ENCODE data around the gene PARD6G.
A peak's percentile ranks its signal among the peaks of the same experiment; 100 is the strongest.

PARD6G gene

DNA sequence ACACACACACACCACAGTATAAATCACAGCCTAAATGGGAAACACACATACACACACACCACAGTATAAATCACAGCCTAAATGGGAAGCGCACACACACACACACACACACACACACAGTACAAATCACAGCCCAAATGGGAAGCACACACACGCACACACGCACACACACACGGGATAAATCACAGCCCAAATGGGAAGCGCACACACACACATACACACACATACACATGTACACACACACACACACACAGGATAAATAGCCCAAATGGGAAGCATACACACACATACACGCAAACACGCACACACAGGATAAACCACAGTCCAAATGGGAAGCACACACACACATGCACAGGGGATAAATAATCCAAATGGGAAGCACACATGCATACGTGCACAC, 70.2 kb downstream of the PARD6G start:
- no peak overlapping the region for H3K4ac ChIP-seq (ENCODE audit: low read depth, low read length)
- H3K4me2 ChIP-seq (ENCODE audit: low read length): no peak overlapping the region
- H2BK15ac ChIP-seq (replicated peaks; ENCODE audit: low read depth): no peak overlapping the region
- H2AK5ac ChIP-seq (ENCODE audit: low read length): no peak overlapping the region
- H3K18ac ChIP-seq (ENCODE audit: low read length): no peak overlapping the region
- WGBS (ENCODE audit: extremely low coverage, insufficient coverage, low lambda C conversion rate): no CpG with 5 or more reads among the region's 8 CpGs
- DNase-seq: no peak
- no peaks in the 10 kb centered on the region for H3K27me3 ChIP-seq (ENCODE audit: insufficient read depth, low read length, poor library complexity)
- no peak overlapping the region for H3K56ac ChIP-seq (ENCODE audit: low read length)
- no peak overlapping the region for H2BK120ac ChIP-seq (ENCODE audit: low read depth, low read length)
- H3K23ac ChIP-seq (ENCODE audit: low read length): no peak overlapping the region
- H3K9ac ChIP-seq (ENCODE audit: low read length): no peak overlapping the region
- no peaks in the 10 kb centered on the region for H3K79me2 ChIP-seq (ENCODE audit: control insufficient read depth, insufficient read depth, low read length)
- H2BK5ac ChIP-seq (ENCODE audit: low read length): no peak overlapping the region
- no peaks in the 10 kb centered on the region for H3K4me1 ChIP-seq (ENCODE audit: control insufficient read depth, low read depth, low read length)
- H3K79me1 ChIP-seq (ENCODE audit: low read length): no peaks in the 10 kb centered on the region
- no peaks in the 10 kb centered on the region for H3K36me3 ChIP-seq (ENCODE audit: control insufficient read depth, insufficient read depth, low read length)
- no peak overlapping the region for H3K27ac ChIP-seq (ENCODE audit: low read depth, low read length)
- no peak overlapping the region for H3K4me3 ChIP-seq (ENCODE audit: low read length)
- no peak overlapping the region for H4K8ac ChIP-seq (ENCODE audit: low read depth, low read length)
- H4K5ac ChIP-seq (ENCODE audit: low read length): no peak overlapping the region

DNA sequence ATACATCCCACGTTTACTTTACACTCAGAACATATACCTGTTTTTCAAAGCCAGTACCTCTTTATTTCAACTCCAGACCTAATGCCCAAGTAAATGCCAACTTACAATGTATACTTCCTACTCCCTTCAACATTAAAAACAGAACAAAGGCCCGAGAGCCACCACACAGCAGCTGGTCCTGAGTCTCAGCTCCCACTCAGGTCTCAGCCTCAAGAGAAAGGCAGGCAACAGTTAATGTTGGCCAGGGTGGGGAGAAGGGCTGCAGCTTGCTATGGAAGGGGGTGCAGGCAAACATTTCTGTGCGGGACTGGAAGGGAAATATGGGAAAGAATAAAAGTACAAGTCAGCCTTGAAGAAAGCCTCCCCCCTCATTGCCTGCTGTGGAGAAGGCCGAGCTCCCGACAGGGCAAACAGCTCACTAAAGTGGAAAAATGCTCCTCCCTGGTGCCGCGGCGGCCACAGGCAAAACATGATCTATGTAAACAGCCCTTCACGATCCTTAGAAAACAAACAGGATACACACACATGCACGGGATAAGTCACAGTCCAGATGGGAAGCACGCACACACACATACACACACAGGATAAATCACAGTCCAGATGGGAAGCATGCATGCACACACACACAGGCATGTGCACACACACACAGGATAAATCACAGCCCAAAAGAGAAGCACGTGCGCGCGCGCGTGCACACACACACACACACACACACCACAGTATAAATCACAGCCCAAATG, 70.8 kb downstream of the PARD6G start:
- Histone ChIP-seq H4K5ac (ENCODE audit: low read length) (no peak overlapping the region), H3K27me3 (ENCODE audit: insufficient read depth, low read length, poor library complexity) (no peaks in the 10 kb centered on the region), H2BK15ac (replicated peaks; ENCODE audit: low read depth) (no peak overlapping the region), H3K9ac (ENCODE audit: low read length) (no peak overlapping the region), H3K4me1 (ENCODE audit: control insufficient read depth, low read depth, low read length) (no peaks in the 10 kb centered on the region), H2BK120ac (ENCODE audit: low read depth, low read length) (no peak overlapping the region), H3K36me3 (ENCODE audit: control insufficient read depth, insufficient read depth, low read length) (no peaks in the 10 kb centered on the region), H3K56ac (ENCODE audit: low read length) (no peak overlapping the region), H3K4me3 (ENCODE audit: low read length) (no peak overlapping the region), H4K8ac (ENCODE audit: low read depth, low read length) (no peak overlapping the region), H2BK5ac (ENCODE audit: low read length) (no peak overlapping the region), H3K79me2 (ENCODE audit: control insufficient read depth, insufficient read depth, low read length) (no peaks in the 10 kb centered on the region), H2AK5ac (ENCODE audit: low read length) (no peak overlapping the region), H3K18ac (ENCODE audit: low read length) (no peak overlapping the region), H3K4ac (ENCODE audit: low read depth, low read length) (no peak overlapping the region), H3K27ac (ENCODE audit: low read depth, low read length) (no peak overlapping the region), H3K79me1 (ENCODE audit: low read length) (no peaks in the 10 kb centered on the region), H3K4me2 (ENCODE audit: low read length) (no peak overlapping the region), H3K23ac (ENCODE audit: low read length) (no peak overlapping the region)
- DNase-seq: no peak
- no CpG with 5 or more reads among the region's 17 CpGs for WGBS (ENCODE audit: extremely low coverage, insufficient coverage, low lambda C conversion rate)

DNA sequence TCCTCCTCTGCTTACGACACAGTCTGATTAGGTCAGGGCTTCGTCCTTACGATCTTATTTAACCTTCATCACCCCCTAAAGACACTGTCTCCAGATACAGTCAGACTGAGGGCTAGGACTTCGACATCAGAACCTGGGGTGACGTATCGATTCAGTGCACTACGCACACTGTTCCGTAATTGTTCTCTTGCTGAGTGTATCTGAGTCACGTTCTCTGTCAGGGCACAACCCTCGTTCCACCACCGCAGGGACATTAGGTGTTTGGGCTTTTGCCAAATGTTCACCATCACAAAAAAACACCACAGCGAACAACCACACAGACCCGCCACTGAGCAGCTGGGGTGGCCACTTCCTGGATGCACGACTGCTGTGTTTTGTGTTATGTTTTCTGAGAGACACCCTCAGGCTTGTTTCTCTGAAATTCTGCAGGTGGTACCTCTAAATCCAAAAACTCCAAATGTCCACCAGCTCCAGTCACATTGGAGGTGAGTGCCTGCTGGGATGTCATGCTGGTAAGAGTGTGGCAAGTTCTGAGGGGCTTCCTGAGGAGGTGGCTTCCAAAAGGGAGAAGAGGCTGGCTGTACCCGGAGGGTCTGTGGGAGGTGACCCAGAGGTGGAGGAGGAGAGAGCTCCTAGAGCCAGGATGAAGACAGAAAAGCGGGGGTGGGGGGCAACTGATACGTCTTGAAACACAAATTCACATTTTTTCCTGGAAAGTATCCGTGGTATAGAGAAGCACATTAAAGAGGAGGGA, 71.7 kb downstream of the PARD6G start:
- Histone ChIP-seq H3K36me3 (ENCODE audit: control insufficient read depth, insufficient read depth, low read length) (no peaks in the 10 kb centered on the region), H2BK15ac (replicated peaks; ENCODE audit: low read depth) (no peak overlapping the region), H2BK120ac (ENCODE audit: low read depth, low read length) (no peak overlapping the region), H3K56ac (ENCODE audit: low read length) (no peak overlapping the region), H2BK5ac (ENCODE audit: low read length) (no peak overlapping the region), H3K4me1 (ENCODE audit: control insufficient read depth, low read depth, low read length) (no peaks in the 10 kb centered on the region), H4K5ac (ENCODE audit: low read length) (no peak overlapping the region), H3K4me2 (ENCODE audit: low read length) (no peak overlapping the region), H4K8ac (ENCODE audit: low read depth, low read length) (no peak overlapping the region), H2AK5ac (ENCODE audit: low read length) (no peak overlapping the region), H3K27ac (ENCODE audit: low read depth, low read length) (no peak overlapping the region), H3K79me1 (ENCODE audit: low read length) (no peaks in the 10 kb centered on the region), H3K18ac (ENCODE audit: low read length) (no peak overlapping the region), H3K79me2 (ENCODE audit: control insufficient read depth, insufficient read depth, low read length) (no peaks in the 10 kb centered on the region), H3K23ac (ENCODE audit: low read length) (no peak overlapping the region), H3K27me3 (ENCODE audit: insufficient read depth, low read length, poor library complexity) (no peaks in the 10 kb centered on the region), H3K9ac (ENCODE audit: low read length) (no peak overlapping the region), H3K4me3 (ENCODE audit: low read length) (no peak overlapping the region), H3K4ac (ENCODE audit: low read depth, low read length) (no peak overlapping the region)
- DNase-seq: no peak
- no CpG with 5 or more reads among the region's 18 CpGs for WGBS (ENCODE audit: extremely low coverage, insufficient coverage, low lambda C conversion rate)

DNA sequence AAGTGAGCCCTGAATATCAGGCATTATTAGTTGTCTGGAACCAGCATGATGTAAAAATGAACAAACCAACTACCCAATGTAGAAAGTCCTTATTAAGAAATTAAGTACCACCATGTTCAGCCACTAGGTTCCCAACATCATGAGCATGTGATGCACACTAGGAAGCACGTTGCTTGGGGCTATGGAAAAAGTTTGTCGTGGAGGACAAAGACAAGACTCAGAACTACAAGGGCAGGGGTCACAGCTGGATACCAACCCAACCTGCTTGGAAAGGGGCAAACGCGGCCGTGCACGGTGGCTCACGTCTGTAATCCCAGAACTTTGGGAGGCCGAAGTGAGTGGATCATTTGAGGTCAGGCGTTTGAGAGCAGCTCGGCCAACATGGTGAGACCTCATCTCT, 74.3 kb downstream of the PARD6G start:
- Histone ChIP-seq H3K23ac (ENCODE audit: low read length) (no peak overlapping the region), H3K27ac (ENCODE audit: low read depth, low read length) (no peak overlapping the region), H3K79me2 (ENCODE audit: control insufficient read depth, insufficient read depth, low read length) (no peaks in the 10 kb centered on the region), H3K79me1 (ENCODE audit: low read length) (no peaks in the 10 kb centered on the region), H4K8ac (ENCODE audit: low read depth, low read length) (no peak overlapping the region), H3K27me3 (ENCODE audit: insufficient read depth, low read length, poor library complexity) (no peaks in the 10 kb centered on the region), H3K56ac (ENCODE audit: low read length) (no peak overlapping the region), H3K4ac (ENCODE audit: low read depth, low read length) (no peak overlapping the region), H2BK5ac (ENCODE audit: low read length) (no peak overlapping the region), H3K9ac (ENCODE audit: low read length) (no peak overlapping the region), H2AK5ac (ENCODE audit: low read length) (no peak overlapping the region), H3K36me3 (ENCODE audit: control insufficient read depth, insufficient read depth, low read length) (no peaks in the 10 kb centered on the region), H4K5ac (ENCODE audit: low read length) (no peak overlapping the region), H3K4me2 (ENCODE audit: low read length) (no peak overlapping the region), H2BK15ac (replicated peaks; ENCODE audit: low read depth) (no peak overlapping the region), H3K4me3 (ENCODE audit: low read length) (no peak overlapping the region), H3K4me1 (ENCODE audit: control insufficient read depth, low read depth, low read length) (no peaks in the 10 kb centered on the region), H2BK120ac (ENCODE audit: low read depth, low read length) (no peak overlapping the region), H3K18ac (ENCODE audit: low read length) (no peak overlapping the region)
- WGBS (ENCODE audit: extremely low coverage, insufficient coverage, low lambda C conversion rate): no CpG with 5 or more reads among the region's 10 CpGs
- peak; percentile 15 for DNase-seq

DNA sequence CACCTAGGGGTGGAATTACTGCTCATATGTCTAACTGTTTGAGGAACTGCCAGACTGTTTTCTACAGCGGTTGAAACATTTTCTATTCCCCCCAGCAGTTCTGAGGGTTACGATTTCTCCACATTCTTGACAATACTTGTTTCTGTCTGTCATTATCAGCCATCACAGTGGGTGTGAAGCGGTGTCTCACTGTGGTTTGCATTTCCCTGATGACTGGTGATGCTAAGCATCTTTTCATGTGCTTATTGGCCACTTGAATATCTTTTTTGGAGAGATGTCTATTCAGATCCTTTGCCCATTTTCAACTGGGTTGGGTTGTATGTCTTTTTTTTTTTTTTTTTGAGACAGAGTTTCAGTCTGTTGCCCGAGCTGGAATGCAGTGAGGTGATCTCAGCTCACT, 75.3 kb downstream of the PARD6G start:
- no peaks in the 10 kb centered on the region for H3K4me1 ChIP-seq (ENCODE audit: control insufficient read depth, low read depth, low read length)
- no peaks in the 10 kb centered on the region for H3K79me2 ChIP-seq (ENCODE audit: control insufficient read depth, insufficient read depth, low read length)
- DNase-seq: no peak
- H3K4me2 ChIP-seq (ENCODE audit: low read length): no peak overlapping the region
- H3K79me1 ChIP-seq (ENCODE audit: low read length): no peaks in the 10 kb centered on the region
- H4K5ac ChIP-seq (ENCODE audit: low read length): no peak overlapping the region
- H3K27ac ChIP-seq (ENCODE audit: low read depth, low read length): no peak overlapping the region
- H3K18ac ChIP-seq (ENCODE audit: low read length): no peak overlapping the region
- H3K23ac ChIP-seq (ENCODE audit: low read length): no peak overlapping the region
- no peak overlapping the region for H4K8ac ChIP-seq (ENCODE audit: low read depth, low read length)
- H3K9ac ChIP-seq (ENCODE audit: low read length): no peak overlapping the region
- H2AK5ac ChIP-seq (ENCODE audit: low read length): no peak overlapping the region
- no peaks in the 10 kb centered on the region for H3K36me3 ChIP-seq (ENCODE audit: control insufficient read depth, insufficient read depth, low read length)
- H2BK5ac ChIP-seq (ENCODE audit: low read length): no peak overlapping the region
- no peak overlapping the region for H3K56ac ChIP-seq (ENCODE audit: low read length)
- no peaks in the 10 kb centered on the region for H3K27me3 ChIP-seq (ENCODE audit: insufficient read depth, low read length, poor library complexity)
- WGBS (ENCODE audit: extremely low coverage, insufficient coverage, low lambda C conversion rate): no CpG with 5 or more reads among the region's 4 CpGs
- no peak overlapping the region for H2BK15ac ChIP-seq (replicated peaks; ENCODE audit: low read depth)
- no peak overlapping the region for H3K4ac ChIP-seq (ENCODE audit: low read depth, low read length)
- no peak overlapping the region for H3K4me3 ChIP-seq (ENCODE audit: low read length)
- H2BK120ac ChIP-seq (ENCODE audit: low read depth, low read length): no peak overlapping the region
